ENCODE measurements around the gene KCNIP1. TPM values are rescaled to one million over a fixed set of nuclear protein-coding genes. Genes with fewer than 3 reads are reported as not detected.

KCNIP1 gene
- polyA plus RNA-seq, 1 donor (not counting 4 experiments of a cell fraction or from before 2014, with no cell fraction given), result not detected

- Histone ChIP-seq H3K36me3 (ENCODE audit: control insufficient read depth in 2 of 2, extremely low read depth in 1 of 2, insufficient read depth in 2 of 2, low read length in 2 of 2) (no peaks in the 10 kb centered on the region), H3K4me1 (ENCODE audit: control insufficient read depth, extremely low read depth, insufficient read depth, low read length) (peaks cover under 1% of the 10 kb centered on the region), H3K9me1 (ENCODE audit: control insufficient read depth, extremely low read depth, insufficient read depth, low read length) (no peaks in the 10 kb centered on the region), H2AFZ (ENCODE audit: control insufficient read depth, low read length) (no peak overlapping the region), H4K20me1 (ENCODE audit: control insufficient read depth, extremely low read depth, insufficient read depth, low read length) (no peaks in the 10 kb centered on the region), H3K9me3 (ENCODE audit: control insufficient read depth, low read depth, low read length) (no peaks in the 10 kb centered on the region), H3K4me3 (ENCODE audit: control insufficient read depth in 2 of 3, extremely low read depth in 1 of 3, insufficient read depth in 2 of 3, low read depth in 1 of 3, low read length in 3 of 3) (no peak overlapping the region), H3K4me2 (ENCODE audit: control insufficient read depth, extremely low read depth, insufficient read depth, low read depth, low read length) (no peak overlapping the region), H3K27me3 (ENCODE audit: control insufficient read depth, extremely low read depth, insufficient read depth, low read length) (peaks cover 9% of the 10 kb centered on the region), H3K79me2 (ENCODE audit: control insufficient read depth, insufficient read depth, low read length) (no peaks in the 10 kb centered on the region), H3K27ac (ENCODE audit: control insufficient read depth, insufficient read depth, low read length) (no peak overlapping the region), H3K9ac (ENCODE audit: control insufficient read depth, extremely low read depth, insufficient read depth, low read length) (no peak overlapping the region)
- DNase-seq (ENCODE audit: low read depth, low spot score), result no peak
- no peak for FAIRE-seq
- dilution Hi-C loops (cut with MboI; ENCODE audit: extremely low pct_ligation_motif_present, low sequenced_read_pairs), result no loop called here
- TF ChIP-seq, protein P1, sequence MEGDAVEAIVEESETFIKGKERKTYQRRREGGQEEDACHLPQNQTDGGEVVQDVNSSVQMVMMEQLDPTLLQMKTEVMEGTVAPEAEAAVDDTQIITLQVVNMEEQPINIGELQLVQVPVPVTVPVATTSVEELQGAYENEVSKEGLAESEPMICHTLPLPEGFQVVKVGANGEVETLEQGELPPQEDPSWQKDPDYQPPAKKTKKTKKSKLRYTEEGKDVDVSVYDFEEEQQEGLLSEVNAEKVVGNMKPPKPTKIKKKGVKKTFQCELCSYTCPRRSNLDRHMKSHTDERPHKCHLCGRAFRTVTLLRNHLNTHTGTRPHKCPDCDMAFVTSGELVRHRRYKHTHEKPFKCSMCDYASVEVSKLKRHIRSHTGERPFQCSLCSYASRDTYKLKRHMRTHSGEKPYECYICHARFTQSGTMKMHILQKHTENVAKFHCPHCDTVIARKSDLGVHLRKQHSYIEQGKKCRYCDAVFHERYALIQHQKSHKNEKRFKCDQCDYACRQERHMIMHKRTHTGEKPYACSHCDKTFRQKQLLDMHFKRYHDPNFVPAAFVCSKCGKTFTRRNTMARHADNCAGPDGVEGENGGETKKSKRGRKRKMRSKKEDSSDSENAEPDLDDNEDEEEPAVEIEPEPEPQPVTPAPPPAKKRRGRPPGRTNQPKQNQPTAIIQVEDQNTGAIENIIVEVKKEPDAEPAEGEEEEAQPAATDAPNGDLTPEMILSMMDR (optimal IDR thresholded peaks at IDR 0.05 in 1 of 3, IDR thresholded peaks at IDR 0.05 in 1 of 3, conservative IDR thresholded peaks at IDR 0.05 in 1 of 3; ENCODE audit: extremely low read depth in 1 of 3, insufficient read depth in 2 of 3, low read length in 3 of 3), result no peak
- no peak for TF ChIP-seq EZH2 (IDR thresholded peaks at IDR 0.05; ENCODE audit: low read length)
These were observed 124.2 kb downstream of the KCNIP1 start for GRCh38 chr5:170628028-170628427.

GRCh38 chr5:170628691-170629565 is 125.1 kb downstream of the KCNIP1 start:
- FAIRE-seq (no peak), DNase-seq (ENCODE audit: low read depth, low spot score) (no peak)
- no peaks in the 10 kb centered on the region for H3K9me3 ChIP-seq (ENCODE audit: control insufficient read depth, low read depth, low read length)
- H3K27me3 ChIP-seq (ENCODE audit: control insufficient read depth, extremely low read depth, insufficient read depth, low read length), result peaks cover 9% of the 10 kb centered on the region
- TF ChIP-seq, protein P1 (optimal IDR thresholded peaks at IDR 0.05 in 1 of 3, IDR thresholded peaks at IDR 0.05 in 1 of 3, conservative IDR thresholded peaks at IDR 0.05 in 1 of 3; ENCODE audit: extremely low read depth in 1 of 3, insufficient read depth in 2 of 3, low read length in 3 of 3), result no peak
- TF ChIP-seq EZH2 (IDR thresholded peaks at IDR 0.05; ENCODE audit: low read length), result no peak
- H3K9ac ChIP-seq (ENCODE audit: control insufficient read depth, extremely low read depth, insufficient read depth, low read length), result no peak overlapping the region
- dilution Hi-C loops (cut with MboI; ENCODE audit: extremely low pct_ligation_motif_present, low sequenced_read_pairs), result no loop called here
- no peaks in the 10 kb centered on the region for H3K36me3 ChIP-seq (ENCODE audit: control insufficient read depth in 2 of 2, extremely low read depth in 1 of 2, insufficient read depth in 2 of 2, low read length in 2 of 2)
- H3K4me3 ChIP-seq (ENCODE audit: control insufficient read depth in 2 of 3, extremely low read depth in 1 of 3, insufficient read depth in 2 of 3, low read depth in 1 of 3, low read length in 3 of 3), result no peak overlapping the region
- H4K20me1 ChIP-seq (ENCODE audit: control insufficient read depth, extremely low read depth, insufficient read depth, low read length), result no peaks in the 10 kb centered on the region
- no peaks in the 10 kb centered on the region for H3K79me2 ChIP-seq (ENCODE audit: control insufficient read depth, insufficient read depth, low read length)
- H3K9me1 ChIP-seq (ENCODE audit: control insufficient read depth, extremely low read depth, insufficient read depth, low read length), result no peaks in the 10 kb centered on the region
- peaks cover 7% of the 10 kb centered on the region for H3K4me1 ChIP-seq (ENCODE audit: control insufficient read depth, extremely low read depth, insufficient read depth, low read length)
- no peak overlapping the region for H3K4me2 ChIP-seq (ENCODE audit: control insufficient read depth, extremely low read depth, insufficient read depth, low read depth, low read length)
- no peak overlapping the region for H2AFZ ChIP-seq (ENCODE audit: control insufficient read depth, low read length)
- H3K27ac ChIP-seq (ENCODE audit: control insufficient read depth, insufficient read depth, low read length), result no peak overlapping the region

Measured in keratinocyte (primary cell).